ENCODE results near the gene MLANA.

MLANA gene

DNA sequence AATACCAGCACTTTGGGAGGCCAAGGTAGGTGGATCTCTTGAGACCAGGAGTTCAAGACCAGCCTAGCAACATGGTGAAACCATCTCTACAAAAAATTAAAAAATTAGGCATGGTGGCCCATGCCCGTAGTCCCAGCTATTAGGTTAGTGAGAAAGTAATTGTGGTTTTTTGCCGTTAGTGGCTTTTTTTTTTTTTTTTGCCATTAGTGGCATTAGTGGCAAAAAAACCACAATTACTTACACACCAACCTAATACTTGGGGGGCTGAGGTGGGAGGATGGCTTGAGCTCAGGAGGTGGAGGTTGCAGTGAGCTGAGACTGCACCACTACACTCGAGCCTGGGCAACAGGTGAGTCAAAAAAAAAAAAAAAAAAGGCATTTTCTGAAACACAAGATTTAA lies 27.8 kb downstream of the MLANA start:
- TF ChIP-seq, protein P1, sequence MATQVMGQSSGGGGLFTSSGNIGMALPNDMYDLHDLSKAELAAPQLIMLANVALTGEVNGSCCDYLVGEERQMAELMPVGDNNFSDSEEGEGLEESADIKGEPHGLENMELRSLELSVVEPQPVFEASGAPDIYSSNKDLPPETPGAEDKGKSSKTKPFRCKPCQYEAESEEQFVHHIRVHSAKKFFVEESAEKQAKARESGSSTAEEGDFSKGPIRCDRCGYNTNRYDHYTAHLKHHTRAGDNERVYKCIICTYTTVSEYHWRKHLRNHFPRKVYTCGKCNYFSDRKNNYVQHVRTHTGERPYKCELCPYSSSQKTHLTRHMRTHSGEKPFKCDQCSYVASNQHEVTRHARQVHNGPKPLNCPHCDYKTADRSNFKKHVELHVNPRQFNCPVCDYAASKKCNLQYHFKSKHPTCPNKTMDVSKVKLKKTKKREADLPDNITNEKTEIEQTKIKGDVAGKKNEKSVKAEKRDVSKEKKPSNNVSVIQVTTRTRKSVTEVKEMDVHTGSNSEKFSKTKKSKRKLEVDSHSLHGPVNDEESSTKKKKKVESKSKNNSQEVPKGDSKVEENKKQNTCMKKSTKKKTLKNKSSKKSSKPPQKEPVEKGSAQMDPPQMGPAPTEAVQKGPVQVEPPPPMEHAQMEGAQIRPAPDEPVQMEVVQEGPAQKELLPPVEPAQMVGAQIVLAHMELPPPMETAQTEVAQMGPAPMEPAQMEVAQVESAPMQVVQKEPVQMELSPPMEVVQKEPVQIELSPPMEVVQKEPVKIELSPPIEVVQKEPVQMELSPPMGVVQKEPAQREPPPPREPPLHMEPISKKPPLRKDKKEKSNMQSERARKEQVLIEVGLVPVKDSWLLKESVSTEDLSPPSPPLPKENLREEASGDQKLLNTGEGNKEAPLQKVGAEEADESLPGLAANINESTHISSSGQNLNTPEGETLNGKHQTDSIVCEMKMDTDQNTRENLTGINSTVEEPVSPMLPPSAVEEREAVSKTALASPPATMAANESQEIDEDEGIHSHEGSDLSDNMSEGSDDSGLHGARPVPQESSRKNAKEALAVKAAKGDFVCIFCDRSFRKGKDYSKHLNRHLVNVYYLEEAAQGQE (IDR thresholded peaks at IDR 0.05; ENCODE audit: insufficient read depth in 1 of 2, low read depth in 2 of 2, low read length in 2 of 2): no peak
- TF ChIP-seq FOXP2 (optimal IDR thresholded peaks at IDR 0.05; ENCODE audit: borderline replicate concordance, extremely low read depth, extremely low read length, insufficient read depth) (no peak), SIN3A (IDR thresholded peaks at IDR 0.05; ENCODE audit: borderline replicate concordance, insufficient read depth, low read length) (no peak), TAF1 (IDR thresholded peaks at IDR 0.05; ENCODE audit: borderline replicate concordance, insufficient read depth, low read length) (no peak), POLR2AphosphoS5 (IDR thresholded peaks at IDR 0.05; ENCODE audit: low read depth, low read length) (no peak)

DNA sequence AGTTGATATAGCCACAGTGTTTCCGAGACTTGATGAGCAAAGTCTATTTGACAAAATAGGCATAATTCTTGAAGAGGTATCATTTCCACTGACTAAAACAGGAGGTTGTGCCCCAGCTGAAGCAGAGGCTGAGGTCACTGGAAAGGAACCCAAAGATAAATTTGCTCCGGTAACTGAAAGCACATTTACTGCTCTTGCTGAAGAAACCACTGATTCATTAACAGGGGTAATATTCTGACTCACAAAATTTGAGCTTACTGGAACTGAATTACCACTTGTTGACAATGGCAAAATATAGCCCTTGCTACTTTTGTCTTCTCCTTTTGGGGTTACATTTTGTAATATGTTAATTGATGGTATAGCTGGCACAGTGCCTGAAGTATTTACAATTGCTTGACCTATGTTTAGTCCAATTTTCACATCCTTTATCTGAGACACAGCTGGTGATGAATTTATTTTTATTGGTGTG lies 30.2 kb downstream of the MLANA start:
- TF ChIP-seq SIN3A (IDR thresholded peaks at IDR 0.05; ENCODE audit: borderline replicate concordance, insufficient read depth, low read length) (no peak), TAF1 (IDR thresholded peaks at IDR 0.05; ENCODE audit: borderline replicate concordance, insufficient read depth, low read length) (no peak), POLR2AphosphoS5 (IDR thresholded peaks at IDR 0.05; ENCODE audit: low read depth, low read length) (no peak), FOXP2 (optimal IDR thresholded peaks at IDR 0.05; ENCODE audit: borderline replicate concordance, extremely low read depth, extremely low read length, insufficient read depth) (no peak)
- TF ChIP-seq, protein P1 (IDR thresholded peaks at IDR 0.05; ENCODE audit: insufficient read depth in 1 of 2, low read depth in 2 of 2, low read length in 2 of 2): no peak

DNA sequence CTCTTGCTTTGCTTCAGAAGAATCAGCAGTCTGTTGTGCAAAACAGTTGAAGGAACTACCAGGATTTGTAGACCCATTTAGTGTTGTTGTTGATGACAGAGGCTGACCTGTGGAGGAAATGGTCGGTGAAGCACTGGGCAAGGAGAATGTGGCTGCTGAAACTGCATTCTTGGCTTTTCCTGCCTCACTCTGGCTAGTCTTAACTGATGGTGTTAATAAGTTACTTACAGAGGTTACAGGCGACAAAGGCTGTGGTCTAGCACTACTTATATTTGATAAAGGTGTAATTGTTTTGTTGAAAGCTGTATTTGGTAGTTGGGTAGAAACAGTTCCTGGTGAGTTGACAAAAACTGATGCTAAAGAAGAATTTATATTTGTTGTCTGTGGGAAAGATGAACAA lies 31.5 kb downstream of the MLANA start:
- TF ChIP-seq TAF1 (IDR thresholded peaks at IDR 0.05; ENCODE audit: borderline replicate concordance, insufficient read depth, low read length) (no peak), SIN3A (IDR thresholded peaks at IDR 0.05; ENCODE audit: borderline replicate concordance, insufficient read depth, low read length) (no peak), POLR2AphosphoS5 (IDR thresholded peaks at IDR 0.05; ENCODE audit: low read depth, low read length) (no peak), FOXP2 (optimal IDR thresholded peaks at IDR 0.05; ENCODE audit: borderline replicate concordance, extremely low read depth, extremely low read length, insufficient read depth) (no peak)
- TF ChIP-seq, protein P1 (IDR thresholded peaks at IDR 0.05; ENCODE audit: insufficient read depth in 1 of 2, low read depth in 2 of 2, low read length in 2 of 2): no peak

DNA sequence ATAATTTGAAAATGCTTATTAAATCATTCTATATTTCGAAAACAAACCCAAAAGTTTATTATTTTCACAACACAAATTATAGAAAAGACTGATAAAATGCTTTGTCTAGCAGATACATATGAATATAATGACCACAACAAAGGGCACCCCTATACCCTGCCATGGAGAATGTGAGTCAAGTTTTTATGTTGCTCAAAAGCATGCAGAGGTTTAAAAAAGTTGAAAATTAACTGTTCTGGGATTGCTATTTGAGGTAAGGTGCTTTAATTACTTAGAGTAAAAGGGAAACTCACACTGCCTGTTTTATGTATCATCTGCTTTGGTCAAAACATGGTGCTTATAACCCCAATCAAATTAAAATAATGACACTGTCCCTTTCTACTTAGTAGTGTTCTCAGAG lies 41.0 kb downstream of the MLANA start:
- TF ChIP-seq POLR2AphosphoS5 (IDR thresholded peaks at IDR 0.05; ENCODE audit: low read depth, low read length) (no peak), TAF1 (IDR thresholded peaks at IDR 0.05; ENCODE audit: borderline replicate concordance, insufficient read depth, low read length) (no peak), FOXP2 (optimal IDR thresholded peaks at IDR 0.05; ENCODE audit: borderline replicate concordance, extremely low read depth, extremely low read length, insufficient read depth) (no peak), SIN3A (IDR thresholded peaks at IDR 0.05; ENCODE audit: borderline replicate concordance, insufficient read depth, low read length) (no peak)
- TF ChIP-seq, protein P1 (IDR thresholded peaks at IDR 0.05; ENCODE audit: insufficient read depth in 1 of 2, low read depth in 2 of 2, low read length in 2 of 2): no peak

DNA sequence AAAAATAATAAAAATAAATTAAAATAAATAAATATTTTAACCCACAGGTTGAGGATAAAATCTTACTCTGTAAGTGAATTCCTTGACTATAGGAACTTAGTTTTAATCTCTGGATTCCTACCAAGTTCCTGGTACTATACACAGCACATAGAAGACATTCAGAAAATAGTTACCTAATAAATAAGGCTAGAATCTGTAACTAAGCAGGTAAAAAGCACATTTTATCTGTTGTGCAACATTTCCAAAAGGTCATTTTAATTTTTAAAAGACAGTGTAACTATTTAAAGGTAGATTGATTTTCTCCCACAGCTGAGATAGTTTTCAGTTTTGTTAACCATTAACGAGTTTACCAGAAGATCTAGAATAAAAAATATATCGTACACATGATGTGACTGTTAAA lies 47.8 kb downstream of the MLANA start:
- no peak for TF ChIP-seq POLR2AphosphoS5 (IDR thresholded peaks at IDR 0.05; ENCODE audit: low read depth, low read length)

All from PFSK-1 (cell line).